Activated T-helper 1 cell treated with anti-CD3 and anti-CD28 coated beads, Interleukin-2, amount 50 U/mL, for 16 hours (primary cell): ENCODE measurements around the gene PLXNA4.

Source experiments
- DNase-seq, 2 donors: peaks; one replicate each; pipeline ENCODE4 v3.0.0-alpha.2; 2020; ENCODE audit warnings: low read depth in 1 of 2, low spot score in 1 of 2

Gene PLXNA4

DNA sequence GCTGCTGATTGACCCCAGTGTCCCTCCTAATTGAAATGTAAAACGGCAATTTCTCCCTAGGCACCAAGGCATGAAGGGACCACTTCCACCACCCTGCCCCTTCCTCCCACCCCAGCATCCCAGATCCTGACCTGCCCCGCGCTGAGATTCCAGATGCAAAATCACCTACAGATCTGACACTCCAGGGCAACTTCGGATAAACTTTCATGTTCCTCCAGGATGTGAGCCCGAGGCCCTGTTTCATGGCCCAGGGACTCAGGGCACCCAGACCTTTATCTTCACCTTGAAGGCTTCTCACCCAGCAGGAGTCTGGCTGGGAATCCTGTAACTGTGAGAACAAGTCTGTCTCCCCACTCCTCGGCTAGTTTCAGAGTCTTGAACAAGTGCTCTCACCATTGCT, 361.8 kb downstream of the PLXNA4 start:
- DNase-seq, result no peak

DNA sequence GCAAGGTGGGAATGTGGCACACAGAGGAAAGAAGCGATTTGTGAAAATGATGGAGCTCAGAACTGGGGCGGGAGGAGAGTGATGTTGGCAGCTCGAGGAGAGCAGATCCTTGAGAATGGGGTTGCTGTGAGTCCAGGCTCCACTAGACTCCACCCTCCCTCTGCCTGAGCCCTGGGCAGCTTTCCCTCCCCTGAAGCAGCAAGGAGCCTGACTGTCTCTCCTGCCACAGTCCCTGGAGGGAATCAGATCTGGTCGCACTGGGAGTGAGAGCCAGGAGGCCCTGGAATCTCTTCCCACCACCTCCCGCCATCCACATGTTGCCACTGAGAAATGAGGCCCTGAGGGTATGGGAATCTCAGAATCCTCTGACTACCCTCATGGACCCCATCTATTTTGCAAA, 362.7 kb downstream of the PLXNA4 start:
- no peak for DNase-seq

GRCh38 chr7:132211971-132212370, 364.3 kb downstream of the PLXNA4 start:
- no peak for DNase-seq

GRCh38 chr7:132210821-132211220, 365.4 kb downstream of the PLXNA4 start:
- DNase-seq, result no peak

- DNase-seq, result no peak
Observed at GRCh38 chr7:132207782-132208181, 368.5 kb downstream of the PLXNA4 start.

DNA sequence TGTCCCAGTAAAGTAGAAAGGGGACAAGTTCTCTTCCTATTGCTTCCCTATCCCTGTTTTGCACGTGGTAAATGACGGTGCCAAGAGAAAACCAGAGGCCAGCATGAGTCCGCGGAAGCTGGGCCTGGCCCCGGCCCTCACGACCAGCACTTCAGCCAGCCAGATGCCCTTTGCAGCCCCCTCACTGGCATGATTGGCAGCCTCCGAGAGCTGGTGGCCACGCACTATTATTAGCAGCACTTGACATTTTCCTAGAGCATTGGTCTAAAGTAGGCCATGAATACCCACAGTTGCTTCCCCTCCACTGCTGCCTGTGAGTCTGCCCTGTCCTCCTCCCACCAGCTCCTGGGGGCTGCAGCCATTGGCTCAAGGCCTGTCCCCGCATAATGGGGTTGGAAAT, 369.1 kb downstream of the PLXNA4 start:
- no peak for DNase-seq

GRCh38 chr7:132206594-132206993, 369.7 kb downstream of the PLXNA4 start:
- no peak for DNase-seq

DNA sequence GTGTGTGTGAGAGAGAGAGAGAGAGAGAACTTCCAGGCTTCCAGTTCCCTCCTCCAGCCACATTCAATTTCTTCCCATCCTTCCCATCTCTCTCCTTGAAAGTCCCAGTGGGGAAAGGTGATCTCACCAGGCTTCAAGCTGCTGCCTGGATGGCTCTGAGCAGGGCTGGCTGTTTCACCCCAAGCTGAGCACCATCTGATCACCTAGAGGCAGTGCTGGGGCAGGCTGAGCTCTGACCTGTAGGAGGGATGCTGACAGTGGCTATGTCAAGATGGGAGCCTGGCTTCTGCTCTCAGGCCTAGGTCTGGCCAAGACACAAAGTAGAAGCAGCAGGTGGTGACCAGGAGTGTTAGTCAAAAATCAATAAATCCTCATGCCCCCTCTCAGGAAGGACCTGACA, 370.8 kb downstream of the PLXNA4 start:
- DNase-seq, result no peak

- DNase-seq, result no peak
Observed at GRCh38 chr7:132203021-132203420, 373.2 kb downstream of the PLXNA4 start.

DNA sequence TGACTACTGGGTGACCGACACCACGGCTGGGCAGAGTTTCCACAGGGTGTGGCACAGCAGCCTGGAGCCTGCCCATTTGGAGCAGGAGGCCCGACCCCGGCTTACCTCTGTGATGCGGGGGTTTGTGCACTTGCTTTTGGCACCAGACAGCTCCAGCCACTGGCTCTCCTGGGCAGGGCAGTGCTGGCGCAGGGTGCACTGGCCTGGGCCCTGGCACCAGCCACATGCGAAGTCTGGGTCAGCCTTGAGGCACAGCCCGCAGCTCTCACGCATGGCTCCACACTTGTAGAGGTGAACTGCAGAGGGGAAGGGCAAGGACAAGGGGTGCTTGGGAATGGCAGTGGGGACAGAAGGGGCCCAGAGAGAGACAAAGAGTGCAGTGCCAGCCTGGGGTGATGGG, 373.7 kb downstream of the PLXNA4 start:
- no peak for DNase-seq

GRCh38 chr7:132200141-132200540, 376.1 kb downstream of the PLXNA4 start:
- DNase-seq, result no peak

DNA sequence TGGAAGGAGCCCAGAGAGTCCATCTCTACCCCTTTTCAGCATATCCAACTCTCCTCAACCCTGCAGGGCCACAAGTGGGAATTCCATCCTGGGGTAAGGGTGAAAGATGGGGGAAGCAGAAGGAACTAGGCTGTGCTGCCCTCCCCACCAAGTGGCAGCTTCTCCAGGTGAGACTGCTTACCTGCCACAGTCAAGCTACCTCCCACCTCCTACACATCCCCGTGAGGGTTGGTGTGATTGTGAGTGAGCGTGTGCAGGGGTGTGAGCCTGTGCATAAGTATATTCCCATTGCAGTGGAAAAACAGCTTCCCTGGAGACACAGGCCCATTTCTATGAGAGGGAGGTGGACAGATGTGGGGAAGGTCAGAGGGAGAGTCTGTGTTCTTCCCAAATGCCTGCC, 376.6 kb downstream of the PLXNA4 start:
- no peak for DNase-seq

DNA sequence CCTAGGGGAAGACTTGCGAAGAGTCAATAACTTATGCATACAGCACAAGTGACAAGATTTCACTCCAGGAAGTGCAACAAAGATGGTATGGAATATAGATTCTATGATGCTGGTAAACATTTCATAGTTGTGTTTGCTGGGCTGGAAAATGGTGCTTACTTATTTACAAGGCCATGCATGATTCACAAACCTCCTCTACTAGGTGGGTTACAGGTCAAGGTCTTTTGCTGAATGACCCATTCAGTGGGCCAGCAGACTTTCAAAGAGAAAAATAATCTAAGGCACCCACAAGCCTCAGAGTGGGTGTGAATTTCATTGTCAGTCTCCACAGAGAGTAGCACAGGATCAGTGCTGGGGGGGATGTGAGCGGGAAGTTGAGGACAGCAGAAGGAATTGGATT, 378.5 kb downstream of the PLXNA4 start:
- no peak for DNase-seq

GRCh38 chr7:132193898-132194297, 382.4 kb downstream of the PLXNA4 start:
- no peak for DNase-seq

DNA sequence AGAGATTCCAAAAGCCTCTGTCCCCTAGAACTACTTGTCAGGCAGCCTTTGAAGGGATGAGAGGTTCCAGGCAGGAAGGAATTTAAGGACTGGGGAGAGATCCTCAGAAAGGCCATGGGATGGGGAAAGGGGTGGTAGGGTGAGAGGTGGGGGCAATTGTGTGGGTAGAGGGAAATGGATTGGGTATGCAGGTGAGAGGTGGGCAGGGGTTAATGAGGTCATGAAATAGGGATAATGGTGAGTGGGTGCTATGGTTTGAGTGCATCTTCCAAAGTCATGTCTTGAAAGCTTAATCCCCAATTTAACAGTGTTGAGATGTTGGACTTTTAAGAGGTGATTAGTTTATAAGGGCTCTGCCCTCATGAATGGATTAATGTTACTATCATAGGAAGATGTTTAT, 383.5 kb downstream of the PLXNA4 start:
- no peak for DNase-seq

DNA sequence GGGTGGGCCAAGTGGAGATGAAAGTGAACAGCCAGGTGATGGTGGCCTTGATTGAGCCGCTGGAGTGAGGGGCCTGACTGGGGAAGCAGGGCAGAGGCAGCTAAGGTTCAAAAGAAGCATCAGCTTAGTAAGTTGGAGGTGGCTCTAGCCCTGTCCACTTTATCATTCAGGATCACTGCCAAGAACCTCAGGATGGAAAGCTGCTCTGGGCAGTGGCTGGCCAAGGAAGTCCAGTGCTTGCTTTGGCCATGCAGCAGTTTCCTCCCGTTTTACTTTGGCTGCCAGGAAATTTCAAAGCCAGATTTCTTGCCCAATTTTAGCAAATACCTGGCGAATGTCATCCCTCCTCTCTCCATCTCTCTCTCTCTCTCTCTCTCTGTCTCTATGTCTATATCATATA, 384.9 kb downstream of the PLXNA4 start:
- no peak for DNase-seq

- DNase-seq, result no peak
Observed at GRCh38 chr7:132190683-132191082, 385.6 kb downstream of the PLXNA4 start.

DNA sequence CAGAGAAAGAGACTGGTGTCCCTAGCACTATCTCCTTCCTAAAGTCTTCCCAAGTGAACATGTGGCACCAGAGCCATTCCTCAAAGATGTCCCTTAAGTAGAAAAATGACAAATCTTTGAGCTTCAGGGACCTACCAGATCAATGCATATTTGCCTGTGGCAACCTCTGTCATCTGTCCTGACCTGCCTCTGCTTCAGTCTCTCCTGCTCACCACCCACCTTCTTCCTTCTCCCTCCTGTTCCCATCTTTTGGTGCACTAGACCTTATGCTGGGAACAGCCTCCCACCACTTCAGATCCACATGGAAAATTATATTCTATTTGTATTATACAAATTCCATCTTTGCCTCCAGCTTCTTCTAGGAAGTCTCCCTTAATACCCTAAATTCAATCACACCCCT, 386.4 kb downstream of the PLXNA4 start:
- DNase-seq, result no peak

DNA sequence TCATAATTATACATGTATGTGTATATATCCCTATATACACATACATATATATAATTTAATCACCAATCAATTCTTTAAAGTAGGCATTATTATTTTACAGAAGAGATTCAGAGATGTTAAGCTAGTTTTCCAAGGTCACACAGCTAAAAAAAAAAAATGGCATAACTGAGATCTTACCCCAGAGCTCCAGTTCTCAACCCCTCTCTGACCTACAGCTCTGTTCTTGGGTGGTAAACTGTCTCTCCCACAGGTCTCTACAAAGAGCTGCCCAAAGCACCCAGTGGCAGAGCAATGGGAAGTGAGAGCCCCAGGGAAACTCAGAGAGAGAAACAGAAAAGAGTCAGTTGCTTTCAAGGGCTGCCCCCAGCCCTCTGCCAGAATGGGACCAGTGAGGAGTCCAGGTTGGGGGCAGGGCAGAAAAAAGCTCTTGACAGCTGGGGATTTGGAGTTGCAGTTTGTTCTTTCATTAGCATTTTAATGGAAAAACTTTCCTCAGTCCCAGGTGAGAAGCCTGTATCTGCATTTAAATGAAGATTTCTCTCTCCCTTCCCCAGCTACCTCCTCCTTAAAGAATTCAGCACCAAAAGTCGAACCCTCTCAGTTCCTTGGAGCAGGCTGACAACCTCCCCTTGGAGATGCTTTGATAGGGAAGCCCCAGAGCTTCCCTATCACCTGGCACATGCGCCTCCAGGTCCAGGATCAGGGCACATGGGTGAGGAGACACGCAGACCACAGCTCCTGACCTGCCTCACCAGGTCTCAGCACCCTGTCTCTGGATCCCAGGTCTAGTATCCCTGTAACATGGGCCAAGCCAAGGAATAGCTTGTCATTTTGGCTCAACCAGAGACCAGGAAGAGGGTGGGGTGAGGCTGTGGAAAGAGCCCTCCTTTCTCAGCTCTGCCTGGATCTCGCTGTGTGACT, 388.1 kb downstream of the PLXNA4 start:
- no peak for DNase-seq

GRCh38 chr7:132187391-132187790, 388.9 kb downstream of the PLXNA4 start:
- no peak for DNase-seq

GRCh38 chr7:132185150-132185549, 391.1 kb downstream of the PLXNA4 start:
- DNase-seq, result no peak

- no peak for DNase-seq
Observed at GRCh38 chr7:132183781-132184380, 392.4 kb downstream of the PLXNA4 start.

GRCh38 chr7:132182992-132183391, 393.3 kb downstream of the PLXNA4 start:
- DNase-seq, result no peak
